Nephron (organoid): ENCODE data around the gene LDB2.

Experiments used
- H3K27ac Mint-ChIP-seq, 3 experiments: 2 replicates each; pipeline ENCODE4 v1.8.0; 2020; ENCODE audit warnings: mixed read lengths in 3 of 3, mild to moderate bottlenecking in 2 of 3, moderate library complexity in 1 of 3
- H3K27me3 Mint-ChIP-seq: 2 replicates; pipeline ENCODE4 v1.8.0; 2021; ENCODE audit warnings: low read depth, mild to moderate bottlenecking, moderate library complexity, mixed read lengths
- H3K36me3 Mint-ChIP-seq: 2 replicates; pipeline ENCODE4 v1.8.0; 2020; ENCODE audit warnings: low read depth, mixed read lengths
- H3K4me1 Mint-ChIP-seq: 2 replicates; pipeline ENCODE4 v1.8.0; 2020; ENCODE audit warnings: mixed read lengths
- H3K4me3 Mint-ChIP-seq, 3 experiments: 2 replicates each; pipeline ENCODE4 v1.8.0; 2020; ENCODE audit warnings: mild to moderate bottlenecking in 3 of 3, mixed read lengths in 3 of 3, moderate library complexity in 2 of 3
- H3K9me3 Mint-ChIP-seq: 2 replicates; pipeline ENCODE4 v1.8.0; 2020; ENCODE audit warnings: mixed read lengths
- TF ChIP-seq, protein P1 (sequence below), 3 experiments: fragments of 200-600 bp; sonication (generic); IDR thresholded peaks; one replicate each; pipeline ENCODE4 v1.5.0; 2021; ENCODE audit warnings: antibody characterized with exemption in 3 of 3; ENCODE audit not compliant: unreplicated experiment in 3 of 3

LDB2 gene

DNA sequence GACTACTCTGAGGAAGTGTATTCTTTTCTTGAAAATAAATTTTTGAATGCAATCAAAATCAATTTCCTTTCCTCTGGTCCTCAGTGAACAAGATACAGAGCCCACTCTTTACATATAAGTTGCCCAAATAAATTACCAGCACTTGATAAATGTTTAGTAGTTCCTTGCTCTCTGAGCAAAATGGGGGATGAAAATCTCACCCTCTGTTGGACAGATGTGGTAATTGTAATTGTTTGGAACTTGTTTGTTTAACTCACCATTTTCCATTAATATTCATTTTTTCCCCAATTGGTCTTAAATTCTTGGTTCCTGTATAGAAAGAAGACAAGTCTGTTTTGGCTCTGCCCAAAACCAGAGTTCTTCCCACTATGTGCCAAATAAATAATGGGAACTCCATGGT is 146.3 kb downstream of the LDB2 start:
- Mint-ChIP-seq H3K36me3 (peaks cover 41% of the 10 kb centered on the region), H3K4me3 (no peak overlapping the region), H3K27me3 (no peaks in the 10 kb centered on the region), H3K4me1 (peaks cover 23% of the 10 kb centered on the region), H3K9me3 (no peaks in the 10 kb centered on the region), H3K27ac (no peak overlapping the region)
- TF ChIP-seq, protein P1, sequence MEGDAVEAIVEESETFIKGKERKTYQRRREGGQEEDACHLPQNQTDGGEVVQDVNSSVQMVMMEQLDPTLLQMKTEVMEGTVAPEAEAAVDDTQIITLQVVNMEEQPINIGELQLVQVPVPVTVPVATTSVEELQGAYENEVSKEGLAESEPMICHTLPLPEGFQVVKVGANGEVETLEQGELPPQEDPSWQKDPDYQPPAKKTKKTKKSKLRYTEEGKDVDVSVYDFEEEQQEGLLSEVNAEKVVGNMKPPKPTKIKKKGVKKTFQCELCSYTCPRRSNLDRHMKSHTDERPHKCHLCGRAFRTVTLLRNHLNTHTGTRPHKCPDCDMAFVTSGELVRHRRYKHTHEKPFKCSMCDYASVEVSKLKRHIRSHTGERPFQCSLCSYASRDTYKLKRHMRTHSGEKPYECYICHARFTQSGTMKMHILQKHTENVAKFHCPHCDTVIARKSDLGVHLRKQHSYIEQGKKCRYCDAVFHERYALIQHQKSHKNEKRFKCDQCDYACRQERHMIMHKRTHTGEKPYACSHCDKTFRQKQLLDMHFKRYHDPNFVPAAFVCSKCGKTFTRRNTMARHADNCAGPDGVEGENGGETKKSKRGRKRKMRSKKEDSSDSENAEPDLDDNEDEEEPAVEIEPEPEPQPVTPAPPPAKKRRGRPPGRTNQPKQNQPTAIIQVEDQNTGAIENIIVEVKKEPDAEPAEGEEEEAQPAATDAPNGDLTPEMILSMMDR (IDR thresholded peaks at IDR 0.05; ENCODE audit: unreplicated experiment in 3 of 3) = peak; percentile 11 to 36 (median 29)

DNA sequence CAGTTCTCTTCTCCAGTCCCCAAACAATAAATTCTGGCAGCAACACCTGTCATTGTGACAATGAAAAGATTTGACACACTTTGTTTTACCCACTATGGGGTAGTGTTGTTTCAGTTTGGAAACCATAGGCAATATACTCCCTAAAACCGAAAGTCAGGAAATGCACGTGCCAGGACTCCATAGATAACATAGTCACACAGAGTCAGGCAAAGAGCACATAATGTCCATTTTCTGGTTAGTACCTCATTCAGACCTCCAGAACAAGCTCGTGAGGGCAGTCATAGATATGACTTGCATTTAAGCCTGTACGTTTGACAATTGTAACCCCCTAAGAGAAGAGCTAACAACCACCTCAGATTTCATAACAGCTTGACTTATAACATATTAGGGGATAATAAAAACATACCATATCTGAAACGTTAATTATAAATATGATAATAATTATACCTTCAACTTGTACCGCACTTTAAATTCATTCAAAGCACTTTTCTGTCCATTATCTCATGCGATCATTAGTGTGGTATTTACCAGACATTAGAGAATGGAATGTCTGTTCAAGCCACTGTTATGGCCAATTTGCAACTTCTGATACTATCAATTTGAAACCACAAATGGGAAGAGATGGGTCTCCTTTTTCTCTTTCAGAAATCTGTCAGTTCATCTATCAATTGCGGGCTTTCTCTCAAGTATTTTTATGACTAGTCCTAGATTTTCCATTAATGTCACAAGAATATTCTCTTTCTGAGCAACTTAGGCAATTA is 147.4 kb downstream of the LDB2 start:
- Mint-ChIP-seq H3K27ac (no peak overlapping the region), H3K4me3 (no peak overlapping the region), H3K36me3 (peaks cover 41% of the 10 kb centered on the region), H3K9me3 (no peaks in the 10 kb centered on the region), H3K27me3 (no peaks in the 10 kb centered on the region), H3K4me1 (peaks cover 27% of the 10 kb centered on the region)
- TF ChIP-seq, protein P1 (IDR thresholded peaks at IDR 0.05; ENCODE audit: unreplicated experiment in 3 of 3) = no peak

DNA sequence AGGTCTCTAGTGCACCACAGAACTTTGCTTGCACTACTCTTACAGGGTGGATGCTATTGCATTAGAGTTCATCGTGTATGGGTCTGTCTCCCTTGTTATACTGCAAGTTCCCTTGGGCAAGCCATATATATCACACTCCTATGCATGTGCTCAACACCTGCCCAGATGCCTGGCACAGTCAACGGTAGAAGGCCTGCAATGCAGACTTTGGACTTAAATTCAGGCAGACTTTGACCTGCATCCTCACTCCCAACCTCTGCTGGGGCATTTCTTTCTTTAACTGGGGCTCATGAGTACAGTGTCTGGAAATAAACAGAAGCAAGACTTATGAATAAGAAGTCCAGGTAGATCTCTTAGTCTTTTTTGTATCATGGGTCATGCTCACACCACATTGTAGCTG is 148.2 kb downstream of the LDB2 start:
- H3K27me3 Mint-ChIP-seq = no peaks in the 10 kb centered on the region
- TF ChIP-seq, protein P1 (IDR thresholded peaks at IDR 0.05; ENCODE audit: unreplicated experiment in 3 of 3) = no peak
- H3K9me3 Mint-ChIP-seq = no peaks in the 10 kb centered on the region
- H3K36me3 Mint-ChIP-seq = peaks cover 34% of the 10 kb centered on the region
- H3K4me1 Mint-ChIP-seq = peaks cover 31% of the 10 kb centered on the region
- no peak overlapping the region for H3K27ac Mint-ChIP-seq
- H3K4me3 Mint-ChIP-seq = no peak overlapping the region

DNA sequence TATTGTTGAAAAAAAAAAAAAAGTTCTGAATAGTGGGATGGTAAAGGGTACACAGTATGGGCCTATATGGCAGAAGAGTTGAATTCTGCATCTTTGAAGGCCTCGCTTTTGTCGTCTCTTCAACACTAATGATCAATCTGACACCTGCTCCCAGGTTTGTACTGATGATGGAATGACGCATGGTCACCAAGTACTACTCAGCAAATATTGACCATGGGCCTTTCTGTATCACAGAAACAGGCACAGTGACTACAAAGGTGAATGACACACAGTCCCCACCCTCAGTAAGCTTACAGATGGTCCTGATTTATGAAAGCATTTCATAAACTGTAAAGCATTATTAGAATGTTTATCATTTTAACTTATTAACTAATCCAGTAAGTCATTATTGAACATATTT is 152.6 kb downstream of the LDB2 start:
- Mint-ChIP-seq H3K27ac (peak overlapping the region in 2 of 3 experiments; percentile 75 to 91), H3K9me3 (no peaks in the 10 kb centered on the region), H3K4me3 (no peak overlapping the region), H3K4me1 (peaks cover 33% of the 10 kb centered on the region), H3K27me3 (no peaks in the 10 kb centered on the region), H3K36me3 (peaks cover 8% of the 10 kb centered on the region)
- TF ChIP-seq, protein P1 (IDR thresholded peaks at IDR 0.05; ENCODE audit: unreplicated experiment in 3 of 3) = no peak

DNA sequence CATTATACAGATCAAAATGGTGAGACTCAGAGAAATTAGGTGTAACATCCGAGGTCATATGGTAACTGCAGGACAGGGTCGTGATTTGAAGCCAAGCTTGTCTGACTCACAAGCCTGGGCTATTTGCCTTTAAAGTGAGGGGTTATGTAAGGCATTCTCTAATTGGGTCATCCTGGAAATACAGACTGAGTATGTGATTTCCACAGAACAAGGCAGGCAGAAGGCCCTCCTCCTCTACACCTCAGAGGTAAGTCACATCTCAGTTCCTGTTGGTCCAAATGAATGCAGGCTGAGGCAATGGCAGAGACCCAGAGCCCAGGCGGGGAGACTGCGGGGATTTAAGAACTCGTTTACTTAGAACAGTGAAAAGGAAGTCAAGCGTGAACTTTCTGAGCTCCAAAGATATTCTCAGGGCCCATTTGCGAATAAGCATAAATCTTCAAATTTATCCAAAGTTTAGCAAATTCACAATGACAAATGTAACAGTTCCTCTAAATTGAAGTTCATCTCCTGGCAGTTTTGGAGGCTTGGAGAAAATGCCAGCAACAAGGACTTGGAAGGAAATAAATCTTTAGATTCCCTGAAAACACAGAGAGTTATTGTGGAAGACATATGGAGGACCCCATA is 153.3 kb downstream of the LDB2 start:
- Mint-ChIP-seq H3K27ac (peak overlapping the region; percentile 75 to 91 (median 89)), H3K4me3 (no peak overlapping the region), H3K4me1 (peaks cover 38% of the 10 kb centered on the region), H3K36me3 (peaks cover under 1% of the 10 kb centered on the region), H3K27me3 (no peaks in the 10 kb centered on the region), H3K9me3 (no peaks in the 10 kb centered on the region)
- TF ChIP-seq, protein P1 (IDR thresholded peaks at IDR 0.05; ENCODE audit: unreplicated experiment in 3 of 3) = no peak
